PC-9 (cell line): Measurements from ENCODE around the gene TCEA3. TPM values are rescaled to one million over a fixed set of nuclear protein-coding genes. Genes with fewer than 3 reads are reported as not detected.
"Not testable (repeated sequence)": the region's sequence is repeated elsewhere in the genome, so short reads cannot be mapped to it uniquely, and the experiment has no call there.

ENCODE experiments used
- BruUV-seq: library from RNA; stranded (reverse); fragments of 400-500 nt; replicated peaks from 2 replicates; lab custom pipeline; 2021; lab: Mats Ljungman, UMichigan
- CTCF ChIA-PET: fragments of 300-600 bp; sonication (Branson Sonifier 250); formaldehyde crosslinking; loops from one replicate; lab custom pipeline; 2022; ENCODE audit warnings: antibody characterized with exemption; lab: Charles Lee
- POLR2A ChIA-PET: fragments of 300-600 bp; sonication (Branson Sonifier 250); formaldehyde crosslinking; loops from one replicate; lab custom pipeline; 2022; ENCODE audit warnings: antibody characterized with exemption; ENCODE audit not compliant: unreplicated experiment; lab: Charles Lee
- DNase-seq, 2 experiments: peaks; one replicate each; pipeline versions ENCODE4 v3.0.0 to v3.0.0-alpha.2; 2015 to 2022; ENCODE audit warnings: mixed read lengths in 1 of 2
- H2AFZ ChIP-seq: fragments of 200-600 bp; sonication (generic); 2 replicates; pipeline ENCODE4 v1.8.1; 2017; ENCODE audit warnings: antibody characterized with exemption
- H3F3A ChIP-seq: fragments of 200-600 bp; sonication (generic); 2 replicates; pipeline ENCODE4 v1.8.1; 2017; ENCODE audit warnings: antibody characterized with exemption, mild to moderate bottlenecking, low read depth; ENCODE audit not compliant: insufficient read depth
- H3K27ac ChIP-seq: fragments of 200-600 bp; sonication (generic); 2 replicates; pipeline ENCODE4 v1.6.1; 2016; ENCODE audit warnings: mixed run types
- H3K27me3 ChIP-seq: fragments of 200-600 bp; sonication (generic); 2 replicates; pipeline ENCODE4 v1.6.1; 2016; ENCODE audit warnings: low read depth, mixed run types; ENCODE audit not compliant: insufficient read depth
- H3K36me3 ChIP-seq: fragments of 200-600 bp; sonication (generic); 2 replicates; pipeline ENCODE4 v1.6.1; 2016; ENCODE audit warnings: low read depth, mixed run types
- H3K4me1 ChIP-seq: fragments of 200-600 bp; sonication (generic); replicated peaks from 2 replicates; pipeline ENCODE4 v1.6.1; 2016; ENCODE audit warnings: mixed run types; ENCODE audit not compliant: insufficient read depth
- H3K4me2 ChIP-seq: fragments of 200-600 bp; sonication (generic); 2 replicates; pipeline ENCODE4 v1.6.1; 2017; ENCODE audit warnings: mixed run types
- H3K4me3 ChIP-seq: fragments of 200-600 bp; sonication (generic); 2 replicates; pipeline ENCODE4 v1.6.1; 2016; ENCODE audit warnings: mixed run types
- H3K79me2 ChIP-seq: fragments of 200-600 bp; sonication (generic); 2 replicates; pipeline ENCODE4 v1.6.1; 2017; ENCODE audit warnings: low read depth, mixed run types
- H3K9me2 ChIP-seq: fragments of 200-600 bp; sonication (generic); 2 replicates; pipeline ENCODE4 v1.8.1; 2017; ENCODE audit warnings: mild to moderate bottlenecking; ENCODE audit not compliant: insufficient read depth
- H3K9me3 ChIP-seq: fragments of 200-600 bp; sonication (generic); 2 replicates; pipeline ENCODE4 v1.8.1; 2016; ENCODE audit warnings: low read depth; ENCODE audit not compliant: insufficient read depth
- H4K20me1 ChIP-seq: fragments of 200-600 bp; sonication (generic); 2 replicates; pipeline ENCODE4 v1.8.1; 2017; ENCODE audit not compliant: insufficient read depth
- EZH2 ChIP-seq: fragments of 200-600 bp; sonication (generic); IDR thresholded peaks from 2 replicates; pipeline ENCODE4 v1.8.0; 2017; ENCODE audit warnings: antibody characterized with exemption, low read depth
- intact Hi-C: fragments of 100-400 bp; cut with micrococcal nuclease; formaldehyde crosslinking; loops from one replicate; pipeline ENCODE4 v1.10.0; 2022; ENCODE audit not compliant: unreplicated experiment
- total RNA-seq: library from RNA; stranded (reverse); gene quantifications from 2 replicates; pipeline ENCODE4 v1.2.3, GENCODE V29; 2021
- TF ChIP-seq, protein P1 (sequence below): fragments of 200-600 bp; sonication (generic); conservative IDR thresholded peaks from 2 replicates; pipeline ENCODE4 v1.6.1; 2017; ENCODE audit warnings: mixed run types, antibody characterized with exemption, mild to moderate bottlenecking, moderate library complexity

TCEA3 gene
- total RNA-seq, 1 experiment from 2014 or later: 2.7 TPM

DNA sequence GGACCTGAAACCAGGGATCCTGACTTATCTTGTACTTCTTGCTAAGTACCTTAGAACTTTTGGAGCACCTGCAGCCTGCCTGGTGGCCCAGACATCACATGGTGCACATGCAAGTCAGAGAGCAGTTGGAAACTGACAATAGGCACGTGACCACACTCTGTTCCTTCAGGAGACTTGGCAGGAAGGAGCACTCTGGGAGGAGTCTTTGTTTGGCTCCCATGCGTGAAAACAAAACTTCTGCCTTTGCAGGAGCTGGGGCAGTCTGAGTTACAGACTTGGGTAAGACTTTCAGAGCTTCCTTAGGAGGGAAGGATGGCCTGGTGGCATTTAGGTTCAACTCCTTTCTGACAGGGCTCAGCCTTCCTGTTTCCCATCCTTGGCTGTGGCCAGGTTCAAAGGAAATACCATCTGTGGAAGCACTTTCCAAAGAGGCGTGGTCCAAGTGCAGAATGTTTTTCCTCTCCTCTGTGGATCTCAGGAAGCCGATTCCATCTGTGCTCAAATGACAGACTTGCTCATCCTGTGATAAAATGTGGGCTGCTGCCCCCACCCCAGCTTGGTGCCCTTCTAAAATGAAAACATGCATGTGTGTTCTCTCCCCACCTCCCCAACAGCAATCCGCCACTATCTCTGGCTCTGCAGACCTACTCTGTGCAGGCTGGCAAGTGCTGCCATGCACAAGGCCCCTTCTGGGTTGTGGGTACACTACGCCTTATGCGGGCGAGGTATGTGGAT, 40.8 kb downstream of the TCEA3 start:
- DNase-seq: no peak
- no peak overlapping the region for H3K27ac ChIP-seq
- intact Hi-C loops: no loop called here
- H3K36me3 ChIP-seq: no peaks in the 10 kb centered on the region
- CTCF ChIA-PET: interaction anchor here (0.7 kb wide), 1 partner anchor 284 kb away, joined by 9 read pairs; no protein-coding TSS in a partner anchor
- no peak overlapping the region for H2AFZ ChIP-seq
- H3K9me2 ChIP-seq: no peaks in the 10 kb centered on the region
- H3K79me2 ChIP-seq: no peaks in the 10 kb centered on the region
- TF ChIP-seq, protein P1, sequence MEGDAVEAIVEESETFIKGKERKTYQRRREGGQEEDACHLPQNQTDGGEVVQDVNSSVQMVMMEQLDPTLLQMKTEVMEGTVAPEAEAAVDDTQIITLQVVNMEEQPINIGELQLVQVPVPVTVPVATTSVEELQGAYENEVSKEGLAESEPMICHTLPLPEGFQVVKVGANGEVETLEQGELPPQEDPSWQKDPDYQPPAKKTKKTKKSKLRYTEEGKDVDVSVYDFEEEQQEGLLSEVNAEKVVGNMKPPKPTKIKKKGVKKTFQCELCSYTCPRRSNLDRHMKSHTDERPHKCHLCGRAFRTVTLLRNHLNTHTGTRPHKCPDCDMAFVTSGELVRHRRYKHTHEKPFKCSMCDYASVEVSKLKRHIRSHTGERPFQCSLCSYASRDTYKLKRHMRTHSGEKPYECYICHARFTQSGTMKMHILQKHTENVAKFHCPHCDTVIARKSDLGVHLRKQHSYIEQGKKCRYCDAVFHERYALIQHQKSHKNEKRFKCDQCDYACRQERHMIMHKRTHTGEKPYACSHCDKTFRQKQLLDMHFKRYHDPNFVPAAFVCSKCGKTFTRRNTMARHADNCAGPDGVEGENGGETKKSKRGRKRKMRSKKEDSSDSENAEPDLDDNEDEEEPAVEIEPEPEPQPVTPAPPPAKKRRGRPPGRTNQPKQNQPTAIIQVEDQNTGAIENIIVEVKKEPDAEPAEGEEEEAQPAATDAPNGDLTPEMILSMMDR: no peak
- no peak for TF ChIP-seq EZH2
- peaks cover 12% of the 10 kb centered on the region; the same call in 1 of the 2 replicates for H3F3A ChIP-seq
- POLR2A ChIA-PET: no interaction called here
- H3K4me2 ChIP-seq: no peak overlapping the region
- BruUV-seq: no TSS peak
- no peaks in the 10 kb centered on the region for H3K27me3 ChIP-seq
- H4K20me1 ChIP-seq: no peaks in the 10 kb centered on the region
- H3K4me1 ChIP-seq: peaks cover 6% of the 10 kb centered on the region; the same call in 1 of the 2 replicates
- no peak overlapping the region for H3K4me3 ChIP-seq
- H3K9me3 ChIP-seq: no peaks in the 10 kb centered on the region

- Histone ChIP-seq H3K36me3 (no peaks in the 10 kb centered on the region), H3K4me1 (peaks cover 14% of the 10 kb centered on the region), H3K27ac (no peak overlapping the region), H3K9me3 (no peaks in the 10 kb centered on the region), H3F3A (peaks cover 32% of the 10 kb centered on the region), H2AFZ (no peak overlapping the region), H3K4me3 (no peak overlapping the region), H4K20me1 (no peaks in the 10 kb centered on the region), H3K79me2 (no peaks in the 10 kb centered on the region), H3K27me3 (no peaks in the 10 kb centered on the region), H3K9me2 (no peaks in the 10 kb centered on the region), H3K4me2 (no peak overlapping the region)
- TF ChIP-seq, protein P1: no peak
- no peak for TF ChIP-seq EZH2
- BruUV-seq: no TSS peak
- ChIA-PET CTCF (no interaction called here), POLR2A (interaction anchor here (0.6 kb wide), 1 partner anchor 306 kb away, joined by 4 read pairs; no protein-coding TSS in a partner anchor)
- intact Hi-C loops: no loop called here
- no peak for DNase-seq
These were observed 43.2 kb downstream of the TCEA3 start for GRCh38 chr1:23381233-23381885.

- peaks cover 32% of the 10 kb centered on the region for H3F3A ChIP-seq
- BruUV-seq: no TSS peak
- no peak overlapping the region for H3K4me3 ChIP-seq
- no peaks in the 10 kb centered on the region for H3K79me2 ChIP-seq
- ChIA-PET POLR2A (no interaction called here), CTCF (no interaction called here)
- H3K27me3 ChIP-seq: no peaks in the 10 kb centered on the region
- no peak overlapping the region for H3K4me2 ChIP-seq
- H4K20me1 ChIP-seq: no peaks in the 10 kb centered on the region
- TF ChIP-seq, protein P1: no peak
- TF ChIP-seq EZH2: no peak
- peaks cover 14% of the 10 kb centered on the region for H3K4me1 ChIP-seq
- no peak overlapping the region for H3K27ac ChIP-seq
- H3K9me3 ChIP-seq: no peaks in the 10 kb centered on the region
- H3K36me3 ChIP-seq: no peaks in the 10 kb centered on the region
- H3K9me2 ChIP-seq: no peaks in the 10 kb centered on the region
- intact Hi-C loops: no loop called here
- DNase-seq: no peak
- H2AFZ ChIP-seq: no peak overlapping the region
These were observed 43.8 kb downstream of the TCEA3 start for GRCh38 chr1:23380719-23381118.

DNA sequence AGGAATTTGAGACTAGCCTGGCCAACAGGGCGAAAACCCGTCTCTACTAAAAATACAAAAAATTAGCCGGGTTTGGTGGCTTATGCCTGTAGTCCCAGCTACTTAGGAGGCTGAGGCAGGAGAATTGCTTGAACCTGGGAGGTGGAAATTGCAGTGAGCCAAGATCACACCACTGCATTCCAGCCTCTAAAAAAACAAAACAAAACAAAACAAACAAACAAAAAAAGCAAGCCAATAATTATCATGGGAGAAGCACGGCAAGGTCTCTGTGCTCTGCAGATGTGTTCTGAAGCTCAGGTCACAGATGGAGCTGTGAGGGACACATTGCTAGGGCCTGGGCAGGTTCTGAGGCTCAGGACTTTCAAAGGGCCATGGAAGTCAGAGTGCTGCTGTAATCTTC, 44.3 kb downstream of the TCEA3 start:
- intact Hi-C loops, H3K4me3 ChIP-seq, BruUV-seq, H3K27ac ChIP-seq, DNase-seq, POLR2A ChIA-PET, H3K27me3 ChIP-seq, H3K4me2 ChIP-seq, H2AFZ ChIP-seq, H3K36me3 ChIP-seq, H3K9me2 ChIP-seq, H4K20me1 ChIP-seq, H3K79me2 ChIP-seq, CTCF ChIA-PET, H3K9me3 ChIP-seq: not testable (repeated sequence)
- peaks cover 31% of the 10 kb centered on the region for H3F3A ChIP-seq
- peaks cover 13% of the 10 kb centered on the region for H3K4me1 ChIP-seq
